Chondrocyte (in vitro differentiated cells): ENCODE data around the gene BNIP1. TPM values are rescaled to one million over a fixed set of nuclear protein-coding genes. Genes with fewer than 3 reads are reported as not detected.

Experiments used
- DNase-seq: peaks from one replicate; pipeline ENCODE4 v3.0.0; 2021; ENCODE audit warnings: mixed read lengths, low spot score
- H3K27ac Mint-ChIP-seq: one replicate; pipeline ENCODE4 v1.8.0; 2021; ENCODE audit warnings: mild to moderate bottlenecking, moderate library complexity, mixed read lengths; ENCODE audit not compliant: unreplicated experiment
- H3K27me3 Mint-ChIP-seq: 2 replicates; pipeline ENCODE4 v1.8.0; 2021; ENCODE audit warnings: low read depth, mixed read lengths
- H3K36me3 Mint-ChIP-seq: 2 replicates; pipeline ENCODE4 v1.8.0; 2021; ENCODE audit warnings: low read depth, mixed read lengths
- H3K4me1 Mint-ChIP-seq: 2 replicates; pipeline ENCODE4 v1.8.0; 2021; ENCODE audit warnings: low read depth, mild to moderate bottlenecking, mixed read lengths
- H3K4me3 Mint-ChIP-seq: one replicate; pipeline ENCODE4 v1.8.0; 2021; ENCODE audit warnings: mild to moderate bottlenecking, moderate library complexity, mixed read lengths; ENCODE audit not compliant: unreplicated experiment
- H3K9me3 Mint-ChIP-seq: 2 replicates; pipeline ENCODE4 v1.8.0; 2021; ENCODE audit warnings: low read depth, mixed read lengths
- total RNA-seq: library from RNA; stranded (reverse); gene quantifications from 3 replicates; pipeline ENCODE4 v1.2.1, GENCODE V29; 2021
- TF ChIP-seq, protein P1 (sequence below): fragments of 200-600 bp; sonication (generic); IDR thresholded peaks from 2 replicates; pipeline ENCODE4 v1.5.0; 2021; ENCODE audit warnings: antibody characterized with exemption, mild to moderate bottlenecking, moderate library complexity

Gene BNIP1
- total RNA-seq, 1 donor from 2014 or later: 9.4 TPM

DNA sequence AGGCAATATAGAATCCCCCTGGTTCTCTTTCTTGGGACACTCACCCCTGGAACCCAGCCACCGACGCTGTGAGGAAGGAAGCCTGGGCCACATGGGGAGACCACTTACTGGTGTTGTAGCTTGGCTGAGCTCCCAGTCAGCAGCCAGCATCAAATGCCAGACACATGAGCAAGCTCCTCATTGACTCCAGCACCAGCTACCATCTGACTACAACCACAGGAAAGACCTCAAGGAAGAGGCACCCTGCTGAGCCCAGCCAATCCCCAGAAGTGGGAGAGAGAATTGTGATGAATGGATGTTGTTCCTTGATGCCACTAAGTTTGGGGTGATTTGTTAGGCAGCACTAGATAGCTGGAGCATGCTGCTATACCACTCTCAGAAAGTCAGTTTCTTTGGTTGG is 36.0 kb downstream of the BNIP1 start:
- H3K9me3 Mint-ChIP-seq: peaks cover 9% of the 10 kb centered on the region
- TF ChIP-seq, protein P1, sequence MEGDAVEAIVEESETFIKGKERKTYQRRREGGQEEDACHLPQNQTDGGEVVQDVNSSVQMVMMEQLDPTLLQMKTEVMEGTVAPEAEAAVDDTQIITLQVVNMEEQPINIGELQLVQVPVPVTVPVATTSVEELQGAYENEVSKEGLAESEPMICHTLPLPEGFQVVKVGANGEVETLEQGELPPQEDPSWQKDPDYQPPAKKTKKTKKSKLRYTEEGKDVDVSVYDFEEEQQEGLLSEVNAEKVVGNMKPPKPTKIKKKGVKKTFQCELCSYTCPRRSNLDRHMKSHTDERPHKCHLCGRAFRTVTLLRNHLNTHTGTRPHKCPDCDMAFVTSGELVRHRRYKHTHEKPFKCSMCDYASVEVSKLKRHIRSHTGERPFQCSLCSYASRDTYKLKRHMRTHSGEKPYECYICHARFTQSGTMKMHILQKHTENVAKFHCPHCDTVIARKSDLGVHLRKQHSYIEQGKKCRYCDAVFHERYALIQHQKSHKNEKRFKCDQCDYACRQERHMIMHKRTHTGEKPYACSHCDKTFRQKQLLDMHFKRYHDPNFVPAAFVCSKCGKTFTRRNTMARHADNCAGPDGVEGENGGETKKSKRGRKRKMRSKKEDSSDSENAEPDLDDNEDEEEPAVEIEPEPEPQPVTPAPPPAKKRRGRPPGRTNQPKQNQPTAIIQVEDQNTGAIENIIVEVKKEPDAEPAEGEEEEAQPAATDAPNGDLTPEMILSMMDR: no peak
- H3K4me3 Mint-ChIP-seq: no peak overlapping the region
- H3K27ac Mint-ChIP-seq: no peak overlapping the region
- DNase-seq: no peak
- no peaks in the 10 kb centered on the region for H3K4me1 Mint-ChIP-seq
- H3K36me3 Mint-ChIP-seq: peaks cover 2% of the 10 kb centered on the region
- H3K27me3 Mint-ChIP-seq: no peaks in the 10 kb centered on the region

DNA sequence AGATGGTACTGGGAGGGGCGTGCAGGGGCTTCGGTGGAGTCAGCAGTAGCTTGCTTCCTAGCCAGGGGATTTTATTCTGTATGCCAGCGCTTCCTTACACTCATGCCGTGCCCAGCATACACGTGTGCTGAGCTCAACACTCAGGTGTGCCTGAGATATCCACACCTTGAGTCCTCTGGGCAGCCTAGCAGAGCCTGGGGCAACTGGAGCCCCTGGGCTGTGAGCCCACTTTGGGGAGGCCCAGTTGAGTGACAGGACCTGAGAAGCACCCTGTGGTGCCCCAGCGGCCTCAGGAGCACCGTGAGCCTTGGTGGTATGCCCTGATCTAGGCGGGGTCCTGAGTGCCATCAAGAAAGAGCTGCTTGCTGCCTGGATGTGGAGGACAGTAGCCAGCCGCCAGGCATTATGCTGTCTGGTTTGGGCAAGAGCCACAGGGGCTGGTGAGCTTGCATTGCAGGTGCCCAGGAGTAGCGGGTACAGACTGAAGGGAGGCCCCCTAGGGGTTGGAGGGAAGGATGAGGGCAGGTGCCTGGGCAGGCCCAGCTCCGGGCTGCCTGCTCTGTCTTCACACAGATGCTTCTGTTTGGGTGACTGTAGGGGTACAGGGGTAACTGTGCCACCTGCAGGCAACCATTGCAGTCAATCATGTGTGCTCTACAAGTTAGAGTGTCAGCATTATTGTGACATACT is 42.9 kb downstream of the BNIP1 start:
- H3K27ac Mint-ChIP-seq: no peak overlapping the region
- no peaks in the 10 kb centered on the region for H3K36me3 Mint-ChIP-seq
- H3K4me1 Mint-ChIP-seq: no peaks in the 10 kb centered on the region
- no peaks in the 10 kb centered on the region for H3K9me3 Mint-ChIP-seq
- H3K4me3 Mint-ChIP-seq: no peak overlapping the region
- TF ChIP-seq, protein P1: peak; percentile 13
- H3K27me3 Mint-ChIP-seq: no peaks in the 10 kb centered on the region
- no peak for DNase-seq

DNA sequence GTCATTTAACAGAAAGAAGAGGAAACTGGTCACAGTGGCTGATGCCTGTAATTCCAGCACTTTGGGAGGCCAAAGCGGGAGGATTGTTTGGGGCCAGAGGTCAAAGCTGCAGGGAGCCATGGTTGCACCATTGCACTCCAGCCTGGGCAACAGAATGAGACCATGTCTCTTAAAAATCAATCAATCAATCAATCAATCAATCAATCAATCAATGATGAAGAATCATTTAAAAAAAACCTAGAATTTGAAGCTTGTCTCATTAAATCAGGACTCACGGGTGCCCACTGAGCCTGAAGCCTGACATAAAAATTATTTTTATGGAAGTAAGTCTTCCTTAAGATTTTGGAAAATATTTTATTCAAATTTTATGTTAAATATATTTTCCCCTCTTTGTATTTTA is 43.9 kb downstream of the BNIP1 start:
- Mint-ChIP-seq H3K27me3 (no peaks in the 10 kb centered on the region), H3K4me3 (no peak overlapping the region), H3K27ac (no peak overlapping the region), H3K4me1 (no peaks in the 10 kb centered on the region), H3K9me3 (no peaks in the 10 kb centered on the region), H3K36me3 (no peaks in the 10 kb centered on the region)
- no peak for DNase-seq
- TF ChIP-seq, protein P1: no peak

DNA sequence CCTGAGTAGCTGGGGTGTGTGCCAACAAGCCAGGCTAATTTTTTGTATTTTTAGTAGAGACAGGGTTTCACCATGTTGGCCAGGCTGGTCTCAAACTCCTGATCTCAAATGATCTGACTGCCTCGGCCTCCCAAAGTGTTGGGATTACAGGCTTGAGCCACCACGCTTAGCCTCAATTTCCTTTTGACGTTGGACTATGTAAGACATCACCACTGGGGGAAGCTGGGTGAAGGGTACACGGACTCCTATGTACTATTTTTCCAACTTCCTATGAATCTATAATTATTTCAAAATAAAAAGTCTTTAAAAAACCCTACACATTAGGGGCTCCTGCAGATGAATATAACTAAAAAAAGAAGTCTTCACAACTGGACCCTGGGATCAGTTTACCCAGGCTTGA is 46.7 kb downstream of the BNIP1 start:
- Mint-ChIP-seq H3K4me1 (no peaks in the 10 kb centered on the region), H3K36me3 (no peaks in the 10 kb centered on the region), H3K27me3 (no peaks in the 10 kb centered on the region), H3K4me3 (no peak overlapping the region), H3K9me3 (no peaks in the 10 kb centered on the region), H3K27ac (no peak overlapping the region)
- DNase-seq: no peak
- TF ChIP-seq, protein P1: no peak

DNA sequence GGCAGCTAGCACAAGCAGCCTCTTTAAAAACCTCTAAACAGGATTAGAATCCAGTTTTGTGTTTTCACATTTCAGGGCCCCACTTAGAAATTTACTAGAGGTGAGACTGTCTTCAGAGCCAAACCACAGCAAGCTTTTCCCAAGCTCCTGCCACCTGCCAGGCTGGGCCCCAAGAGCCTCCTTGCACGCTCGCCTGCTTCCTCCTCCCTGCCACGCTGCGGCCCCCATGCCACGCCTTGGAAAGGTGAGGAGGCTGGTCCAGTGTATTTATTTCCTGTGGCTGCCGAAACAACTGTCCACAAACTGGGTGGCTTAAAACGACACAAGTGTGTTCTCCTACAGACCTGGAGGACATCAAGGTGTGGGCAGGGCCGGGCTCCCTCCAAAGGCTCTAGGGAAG is 47.2 kb downstream of the BNIP1 start:
- TF ChIP-seq, protein P1: no peak
- no peaks in the 10 kb centered on the region for H3K4me1 Mint-ChIP-seq
- H3K4me3 Mint-ChIP-seq: no peak overlapping the region
- no peak overlapping the region for H3K27ac Mint-ChIP-seq
- no peaks in the 10 kb centered on the region for H3K9me3 Mint-ChIP-seq
- no peak for DNase-seq
- no peaks in the 10 kb centered on the region for H3K36me3 Mint-ChIP-seq
- H3K27me3 Mint-ChIP-seq: peaks cover 2% of the 10 kb centered on the region
